Measurements from ENCODE around the gene MYBBP1A.

The MYBBP1A gene

DNA sequence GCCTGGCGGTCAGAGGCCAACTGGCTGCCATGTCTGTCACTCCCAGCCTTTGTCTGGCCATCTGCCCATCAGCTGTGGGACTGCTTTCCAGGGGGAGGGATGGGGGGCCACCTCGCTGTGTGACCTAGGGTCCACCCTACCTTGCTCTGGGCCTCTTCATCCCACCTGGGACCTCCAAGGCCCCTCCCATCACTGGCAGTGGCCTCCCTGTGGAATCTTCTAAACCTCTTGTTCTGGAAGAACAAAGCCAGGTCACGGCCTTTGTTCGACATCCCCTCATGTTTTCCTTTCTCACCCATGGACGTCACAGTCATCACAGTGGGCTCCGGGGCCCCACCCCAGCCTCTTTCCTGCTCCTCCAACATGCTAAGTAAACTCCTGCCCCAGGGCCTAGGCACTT lies 32.5 kb downstream of the MYBBP1A start:
- Histone ChIP-seq H3K27me3 (ENCODE audit: insufficient read depth, poor library complexity, severe bottlenecking) (no peaks in the 10 kb centered on the region), H3K4me3 (replicated peaks; ENCODE audit: insufficient read depth, low read length) (no peak overlapping the region), H3K27ac (replicated peaks) (no peak overlapping the region)
- no peak for DNase-seq (ENCODE audit: low read depth in 1 of 2, low spot score in 1 of 2)
- no peak for TF ChIP-seq GABPA (IDR thresholded peaks at IDR 0.05; ENCODE audit: low read depth)
- TF ChIP-seq, protein P1, sequence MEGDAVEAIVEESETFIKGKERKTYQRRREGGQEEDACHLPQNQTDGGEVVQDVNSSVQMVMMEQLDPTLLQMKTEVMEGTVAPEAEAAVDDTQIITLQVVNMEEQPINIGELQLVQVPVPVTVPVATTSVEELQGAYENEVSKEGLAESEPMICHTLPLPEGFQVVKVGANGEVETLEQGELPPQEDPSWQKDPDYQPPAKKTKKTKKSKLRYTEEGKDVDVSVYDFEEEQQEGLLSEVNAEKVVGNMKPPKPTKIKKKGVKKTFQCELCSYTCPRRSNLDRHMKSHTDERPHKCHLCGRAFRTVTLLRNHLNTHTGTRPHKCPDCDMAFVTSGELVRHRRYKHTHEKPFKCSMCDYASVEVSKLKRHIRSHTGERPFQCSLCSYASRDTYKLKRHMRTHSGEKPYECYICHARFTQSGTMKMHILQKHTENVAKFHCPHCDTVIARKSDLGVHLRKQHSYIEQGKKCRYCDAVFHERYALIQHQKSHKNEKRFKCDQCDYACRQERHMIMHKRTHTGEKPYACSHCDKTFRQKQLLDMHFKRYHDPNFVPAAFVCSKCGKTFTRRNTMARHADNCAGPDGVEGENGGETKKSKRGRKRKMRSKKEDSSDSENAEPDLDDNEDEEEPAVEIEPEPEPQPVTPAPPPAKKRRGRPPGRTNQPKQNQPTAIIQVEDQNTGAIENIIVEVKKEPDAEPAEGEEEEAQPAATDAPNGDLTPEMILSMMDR (IDR thresholded peaks at IDR 0.05; ENCODE audit: insufficient read depth, low read length) = no peak
- TF ChIP-seq SPI1 (IDR thresholded peaks at IDR 0.05; ENCODE audit: borderline replicate concordance, low read depth) = no peak
- no peak for TF ChIP-seq POLR2AphosphoS5 (IDR thresholded peaks at IDR 0.05; ENCODE audit: low read depth)
- TF ChIP-seq, protein P2, sequence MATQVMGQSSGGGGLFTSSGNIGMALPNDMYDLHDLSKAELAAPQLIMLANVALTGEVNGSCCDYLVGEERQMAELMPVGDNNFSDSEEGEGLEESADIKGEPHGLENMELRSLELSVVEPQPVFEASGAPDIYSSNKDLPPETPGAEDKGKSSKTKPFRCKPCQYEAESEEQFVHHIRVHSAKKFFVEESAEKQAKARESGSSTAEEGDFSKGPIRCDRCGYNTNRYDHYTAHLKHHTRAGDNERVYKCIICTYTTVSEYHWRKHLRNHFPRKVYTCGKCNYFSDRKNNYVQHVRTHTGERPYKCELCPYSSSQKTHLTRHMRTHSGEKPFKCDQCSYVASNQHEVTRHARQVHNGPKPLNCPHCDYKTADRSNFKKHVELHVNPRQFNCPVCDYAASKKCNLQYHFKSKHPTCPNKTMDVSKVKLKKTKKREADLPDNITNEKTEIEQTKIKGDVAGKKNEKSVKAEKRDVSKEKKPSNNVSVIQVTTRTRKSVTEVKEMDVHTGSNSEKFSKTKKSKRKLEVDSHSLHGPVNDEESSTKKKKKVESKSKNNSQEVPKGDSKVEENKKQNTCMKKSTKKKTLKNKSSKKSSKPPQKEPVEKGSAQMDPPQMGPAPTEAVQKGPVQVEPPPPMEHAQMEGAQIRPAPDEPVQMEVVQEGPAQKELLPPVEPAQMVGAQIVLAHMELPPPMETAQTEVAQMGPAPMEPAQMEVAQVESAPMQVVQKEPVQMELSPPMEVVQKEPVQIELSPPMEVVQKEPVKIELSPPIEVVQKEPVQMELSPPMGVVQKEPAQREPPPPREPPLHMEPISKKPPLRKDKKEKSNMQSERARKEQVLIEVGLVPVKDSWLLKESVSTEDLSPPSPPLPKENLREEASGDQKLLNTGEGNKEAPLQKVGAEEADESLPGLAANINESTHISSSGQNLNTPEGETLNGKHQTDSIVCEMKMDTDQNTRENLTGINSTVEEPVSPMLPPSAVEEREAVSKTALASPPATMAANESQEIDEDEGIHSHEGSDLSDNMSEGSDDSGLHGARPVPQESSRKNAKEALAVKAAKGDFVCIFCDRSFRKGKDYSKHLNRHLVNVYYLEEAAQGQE (IDR thresholded peaks at IDR 0.05; ENCODE audit: insufficient replicate concordance, low read depth) = no peak

DNA sequence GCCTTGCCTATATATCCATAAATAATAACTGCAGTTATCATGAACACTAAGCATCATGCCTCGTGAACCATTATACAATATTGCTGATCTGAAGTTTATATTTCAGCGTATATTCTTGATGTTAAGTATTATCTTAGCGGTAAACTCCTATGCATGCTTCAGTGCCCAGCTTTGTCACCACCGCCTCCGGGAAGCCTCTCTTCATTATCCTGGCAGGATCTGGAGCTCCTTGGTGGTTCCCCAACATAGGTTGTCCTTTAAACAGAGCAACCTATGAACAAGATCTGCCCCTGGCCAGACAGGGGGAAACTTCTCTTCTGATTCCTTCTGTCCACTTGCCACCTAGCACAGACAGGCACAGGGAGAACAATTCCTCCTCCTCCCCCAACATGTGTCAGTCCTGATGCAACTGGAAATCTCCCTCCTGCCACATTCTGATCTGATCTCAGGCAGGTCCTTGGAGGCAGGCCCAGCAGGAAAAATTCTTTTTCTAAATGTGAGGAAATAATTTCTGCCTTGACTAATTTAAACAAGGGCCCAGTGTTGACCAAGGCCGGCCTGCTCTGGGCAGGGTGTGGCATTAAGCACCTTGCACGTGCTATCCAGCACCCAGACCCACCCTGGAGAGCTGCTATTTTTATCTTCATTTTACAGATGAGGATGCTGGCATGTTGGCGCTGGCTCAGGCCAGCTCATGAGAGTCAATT lies 34.1 kb downstream of the MYBBP1A start:
- Histone ChIP-seq H3K27me3 (ENCODE audit: insufficient read depth, poor library complexity, severe bottlenecking) (no peaks in the 10 kb centered on the region), H3K4me3 (replicated peaks; ENCODE audit: insufficient read depth, low read length) (no peak overlapping the region)
- DNase-seq (ENCODE audit: low read depth in 1 of 2, low spot score in 1 of 2) = no peak

DNA sequence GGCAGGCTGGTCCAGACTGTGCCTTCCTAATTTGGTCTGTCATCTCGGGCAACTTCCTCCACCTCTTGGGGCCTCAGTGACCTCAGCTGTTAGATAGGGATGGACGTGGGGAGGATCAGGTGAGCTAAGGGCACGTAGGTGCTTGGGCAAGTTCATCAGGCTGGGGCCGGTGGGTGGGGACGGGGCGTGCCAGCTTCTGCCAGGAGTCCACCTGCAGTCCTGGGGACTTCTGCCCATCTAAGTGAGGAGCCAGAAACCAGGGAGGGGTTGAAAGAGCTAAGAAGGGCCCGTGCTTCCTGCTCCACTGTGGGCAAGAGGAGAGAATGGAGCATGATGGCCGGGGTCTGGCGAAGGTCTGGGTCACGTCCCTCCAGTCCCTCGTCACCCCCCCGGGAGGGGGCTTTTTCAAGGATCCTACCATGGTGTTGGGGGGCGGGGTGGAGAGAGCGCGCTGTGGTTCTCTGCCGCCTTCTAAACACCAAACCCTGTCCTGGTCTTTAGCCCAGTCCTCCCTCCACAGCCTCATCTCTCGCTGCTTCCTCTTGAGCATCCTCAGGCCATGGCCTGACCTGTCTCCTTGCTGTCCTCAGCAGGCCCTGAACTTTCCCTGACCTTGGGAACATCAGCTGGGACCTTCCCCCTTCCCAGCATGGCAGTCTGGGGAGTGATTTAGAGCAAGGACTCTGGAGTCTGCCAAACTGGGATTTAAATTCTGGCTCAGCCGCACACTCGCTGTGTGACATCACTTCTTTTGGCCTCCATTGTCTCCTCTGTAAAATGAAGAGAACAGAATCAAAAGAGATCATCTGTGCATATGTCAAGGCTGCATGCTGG lies 34.9 kb downstream of the MYBBP1A start:
- H3K4me3 ChIP-seq (replicated peaks; ENCODE audit: insufficient read depth, low read length) = no peak overlapping the region
- H3K27ac ChIP-seq (replicated peaks) = no peak overlapping the region
- no peaks in the 10 kb centered on the region for H3K27me3 ChIP-seq (ENCODE audit: insufficient read depth, poor library complexity, severe bottlenecking)
- no peak for DNase-seq (ENCODE audit: low read depth in 1 of 2, low spot score in 1 of 2)
- TF ChIP-seq GABPA (IDR thresholded peaks at IDR 0.05; ENCODE audit: low read depth) (no peak), SPI1 (IDR thresholded peaks at IDR 0.05; ENCODE audit: borderline replicate concordance, low read depth) (no peak), POLR2AphosphoS5 (IDR thresholded peaks at IDR 0.05; ENCODE audit: low read depth) (no peak)
- TF ChIP-seq, protein P2 (IDR thresholded peaks at IDR 0.05; ENCODE audit: insufficient replicate concordance, low read depth) = no peak
- TF ChIP-seq, protein P1 (IDR thresholded peaks at IDR 0.05; ENCODE audit: insufficient read depth, low read length) = no peak

More for the DNA sequence above, 34.1 kb downstream of the MYBBP1A start:
- H3K27ac ChIP-seq (replicated peaks) = no peak overlapping the region
- TF ChIP-seq, protein P1 (IDR thresholded peaks at IDR 0.05; ENCODE audit: insufficient read depth, low read length) = no peak
- TF ChIP-seq POLR2AphosphoS5 (IDR thresholded peaks at IDR 0.05; ENCODE audit: low read depth) (no peak), SPI1 (IDR thresholded peaks at IDR 0.05; ENCODE audit: borderline replicate concordance, low read depth) (no peak), GABPA (IDR thresholded peaks at IDR 0.05; ENCODE audit: low read depth) (no peak)
- TF ChIP-seq, protein P2 (IDR thresholded peaks at IDR 0.05; ENCODE audit: insufficient replicate concordance, low read depth) = no peak
